Spleen (tissue), 7 donors: ENCODE data around the gene DISC1.

Experiments
- POLR2A ChIP-seq, 3 donors: fragments of 450-650 bp; IDR thresholded peaks; one replicate each; pipeline ENCODE4 v1.5.1; 2017; ENCODE audit warnings: antibody characterized with exemption in 3 of 3, mild to moderate bottlenecking in 1 of 3
- POLR2AphosphoS5 ChIP-seq, 3 donors: sonication (generic); formaldehyde crosslinking; IDR thresholded peaks; one replicate each; pipeline ENCODE4 v1.5.1; 2017; ENCODE audit warnings: antibody characterized with exemption in 3 of 3
- TF ChIP-seq, protein P1 (sequence below), 11 experiments: fragments of 200-600 bp in 7 of 11; fragments of 450-650 bp in 4 of 11; sonication (generic) in 4 of 11; IDR thresholded peaks in 8 of 11; conservative IDR thresholded peaks in 3 of 11; 1 replicate in 7 of 11; 2 replicates in 4 of 11; pipeline versions ENCODE4 v1.4.0 to v1.8.0; 2016 to 2021; ENCODE audit warnings: antibody characterized with exemption in 11 of 11, inconsistent platforms in 4 of 11, mild to moderate bottlenecking in 1 of 11
- donor health status: DM: no; HTN: no; CAD: no; lungs with moderate emphysema.
- donor health status: DM: no; HTN: no; CAD: no.
- donor health status: DM: no; HTN: no; CAD: no.

DNA sequence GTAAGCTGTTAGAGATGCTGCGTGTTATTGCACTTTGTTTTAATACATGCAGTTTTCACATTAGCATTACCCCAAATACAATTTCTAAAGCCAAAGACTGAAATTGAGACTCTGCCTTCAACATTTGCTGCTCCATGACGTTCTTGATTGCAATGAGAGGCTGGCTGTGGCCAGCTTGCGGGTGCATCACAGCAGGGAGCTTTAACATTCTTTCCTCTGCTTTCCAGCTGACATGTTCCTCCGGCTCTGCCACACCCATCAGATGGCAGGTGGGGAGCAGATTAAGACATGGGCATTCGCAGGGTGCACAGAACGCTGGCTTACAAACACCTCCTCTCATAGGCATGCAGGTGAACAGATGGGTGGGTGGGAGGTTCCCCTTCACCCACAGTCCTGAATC, 314.1 kb downstream of the DISC1 start:
- TF ChIP-seq, protein P1, sequence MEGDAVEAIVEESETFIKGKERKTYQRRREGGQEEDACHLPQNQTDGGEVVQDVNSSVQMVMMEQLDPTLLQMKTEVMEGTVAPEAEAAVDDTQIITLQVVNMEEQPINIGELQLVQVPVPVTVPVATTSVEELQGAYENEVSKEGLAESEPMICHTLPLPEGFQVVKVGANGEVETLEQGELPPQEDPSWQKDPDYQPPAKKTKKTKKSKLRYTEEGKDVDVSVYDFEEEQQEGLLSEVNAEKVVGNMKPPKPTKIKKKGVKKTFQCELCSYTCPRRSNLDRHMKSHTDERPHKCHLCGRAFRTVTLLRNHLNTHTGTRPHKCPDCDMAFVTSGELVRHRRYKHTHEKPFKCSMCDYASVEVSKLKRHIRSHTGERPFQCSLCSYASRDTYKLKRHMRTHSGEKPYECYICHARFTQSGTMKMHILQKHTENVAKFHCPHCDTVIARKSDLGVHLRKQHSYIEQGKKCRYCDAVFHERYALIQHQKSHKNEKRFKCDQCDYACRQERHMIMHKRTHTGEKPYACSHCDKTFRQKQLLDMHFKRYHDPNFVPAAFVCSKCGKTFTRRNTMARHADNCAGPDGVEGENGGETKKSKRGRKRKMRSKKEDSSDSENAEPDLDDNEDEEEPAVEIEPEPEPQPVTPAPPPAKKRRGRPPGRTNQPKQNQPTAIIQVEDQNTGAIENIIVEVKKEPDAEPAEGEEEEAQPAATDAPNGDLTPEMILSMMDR (IDR thresholded peaks at IDR 0.05 in 8 of 11, conservative IDR thresholded peaks at IDR 0.05 in 3 of 11) = no peak
- TF ChIP-seq POLR2A (IDR thresholded peaks at IDR 0.05) = no peak
- no peak for TF ChIP-seq POLR2AphosphoS5 (IDR thresholded peaks at IDR 0.05)
